PC-9 (cell line): ENCODE measurements around the gene PRKAG1. TPM values are rescaled to one million over a fixed set of nuclear protein-coding genes. Genes with fewer than 3 reads are reported as not detected.

Experiments used
- BruUV-seq: library from RNA; stranded (reverse); fragments of 400-500 nt; replicated peaks from 2 replicates; lab custom pipeline; 2021; lab: Mats Ljungman, UMichigan
- CTCF ChIA-PET: fragments of 300-600 bp; sonication (Branson Sonifier 250); formaldehyde crosslinking; loops from one replicate; lab custom pipeline; 2022; ENCODE audit warnings: antibody characterized with exemption; lab: Charles Lee
- POLR2A ChIA-PET: fragments of 300-600 bp; sonication (Branson Sonifier 250); formaldehyde crosslinking; loops from one replicate; lab custom pipeline; 2022; ENCODE audit warnings: antibody characterized with exemption; ENCODE audit not compliant: unreplicated experiment; lab: Charles Lee
- DNase-seq, 2 experiments: peaks; one replicate each; pipeline versions ENCODE4 v3.0.0 to v3.0.0-alpha.2; 2015 to 2022; ENCODE audit warnings: mixed read lengths in 1 of 2
- H2AFZ ChIP-seq: fragments of 200-600 bp; sonication (generic); 2 replicates; pipeline ENCODE4 v1.8.1; 2017; ENCODE audit warnings: antibody characterized with exemption
- H3F3A ChIP-seq: fragments of 200-600 bp; sonication (generic); 2 replicates; pipeline ENCODE4 v1.8.1; 2017; ENCODE audit warnings: antibody characterized with exemption, mild to moderate bottlenecking, low read depth; ENCODE audit not compliant: insufficient read depth
- H3K27ac ChIP-seq: fragments of 200-600 bp; sonication (generic); 2 replicates; pipeline ENCODE4 v1.6.1; 2016; ENCODE audit warnings: mixed run types
- H3K27me3 ChIP-seq: fragments of 200-600 bp; sonication (generic); 2 replicates; pipeline ENCODE4 v1.6.1; 2016; ENCODE audit warnings: low read depth, mixed run types; ENCODE audit not compliant: insufficient read depth
- H3K36me3 ChIP-seq: fragments of 200-600 bp; sonication (generic); 2 replicates; pipeline ENCODE4 v1.6.1; 2016; ENCODE audit warnings: low read depth, mixed run types
- H3K4me1 ChIP-seq: fragments of 200-600 bp; sonication (generic); replicated peaks from 2 replicates; pipeline ENCODE4 v1.6.1; 2016; ENCODE audit warnings: mixed run types; ENCODE audit not compliant: insufficient read depth
- H3K4me2 ChIP-seq: fragments of 200-600 bp; sonication (generic); 2 replicates; pipeline ENCODE4 v1.6.1; 2017; ENCODE audit warnings: mixed run types
- H3K4me3 ChIP-seq: fragments of 200-600 bp; sonication (generic); 2 replicates; pipeline ENCODE4 v1.6.1; 2016; ENCODE audit warnings: mixed run types
- H3K79me2 ChIP-seq: fragments of 200-600 bp; sonication (generic); 2 replicates; pipeline ENCODE4 v1.6.1; 2017; ENCODE audit warnings: low read depth, mixed run types
- H3K9me2 ChIP-seq: fragments of 200-600 bp; sonication (generic); 2 replicates; pipeline ENCODE4 v1.8.1; 2017; ENCODE audit warnings: mild to moderate bottlenecking; ENCODE audit not compliant: insufficient read depth
- H3K9me3 ChIP-seq: fragments of 200-600 bp; sonication (generic); 2 replicates; pipeline ENCODE4 v1.8.1; 2016; ENCODE audit warnings: low read depth; ENCODE audit not compliant: insufficient read depth
- H4K20me1 ChIP-seq: fragments of 200-600 bp; sonication (generic); 2 replicates; pipeline ENCODE4 v1.8.1; 2017; ENCODE audit not compliant: insufficient read depth
- CTCF ChIP-seq: fragments of 200-600 bp; sonication (generic); conservative IDR thresholded peaks from 2 replicates; pipeline ENCODE4 v1.6.1; 2017; ENCODE audit warnings: mixed run types, antibody characterized with exemption, mild to moderate bottlenecking, moderate library complexity
- EZH2 ChIP-seq: fragments of 200-600 bp; sonication (generic); IDR thresholded peaks from 2 replicates; pipeline ENCODE4 v1.8.0; 2017; ENCODE audit warnings: antibody characterized with exemption, low read depth
- intact Hi-C: fragments of 100-400 bp; cut with micrococcal nuclease; formaldehyde crosslinking; loops from one replicate; pipeline ENCODE4 v1.10.0; 2022; ENCODE audit not compliant: unreplicated experiment
- total RNA-seq: library from RNA; stranded (reverse); gene quantifications from 2 replicates; pipeline ENCODE4 v1.2.3, GENCODE V29; 2021

PRKAG1 gene
- total RNA-seq, 1 experiment from 2014 or later, result 53.6 TPM

GRCh38 chr12:48967991-48968390 lies 50.6 kb downstream of the PRKAG1 start:
- Histone ChIP-seq H3K4me1 (peaks cover 8% of the 10 kb centered on the region; the same call in 1 of the 2 replicates), H3K36me3 (no peaks in the 10 kb centered on the region), H2AFZ (no peak overlapping the region), H3K9me2 (no peaks in the 10 kb centered on the region), H3F3A (no peaks in the 10 kb centered on the region), H4K20me1 (no peaks in the 10 kb centered on the region), H3K4me3 (no peak overlapping the region), H3K4me2 (no peak overlapping the region), H3K9me3 (no peaks in the 10 kb centered on the region), H3K79me2 (no peaks in the 10 kb centered on the region), H3K27me3 (peaks cover 14% of the 10 kb centered on the region; the same call in 1 of the 2 replicates), H3K27ac (no peak overlapping the region)
- POLR2A ChIA-PET, result interaction anchor here (0.6 to 0.7 kb wide), 3 partner anchors 50 to 296 kb away, joined by 3 to 5 read pairs (median 4); no protein-coding TSS in a partner anchor
- intact Hi-C loops, result no loop called here
- CTCF ChIA-PET, result interaction anchor here (0.5 to 0.6 kb wide), 2 partner anchors 49 to 1000 kb away, joined by 9 to 16 read pairs; no protein-coding TSS in a partner anchor
- DNase-seq, result no peak
- TF ChIP-seq EZH2 (no peak), CTCF (no peak)
- BruUV-seq, result no TSS peak

- no TSS peak for BruUV-seq
- DNase-seq, result no peak
- Histone ChIP-seq H3K27ac (no peak overlapping the region), H3K4me1 (peaks cover 8% of the 10 kb centered on the region; the same call in 1 of the 2 replicates), H3K79me2 (no peaks in the 10 kb centered on the region), H3K36me3 (no peaks in the 10 kb centered on the region), H3K4me3 (no peak overlapping the region), H4K20me1 (no peaks in the 10 kb centered on the region), H3K4me2 (no peak overlapping the region), H2AFZ (no peak overlapping the region), H3F3A (no peaks in the 10 kb centered on the region), H3K27me3 (peaks cover 7% of the 10 kb centered on the region; the same call in 1 of the 2 replicates), H3K9me3 (no peaks in the 10 kb centered on the region), H3K9me2 (no peaks in the 10 kb centered on the region)
- POLR2A ChIA-PET, result no interaction called here
- CTCF ChIA-PET, result interaction anchor here (0.7 to 1.9 kb wide), 2 partner anchors 14 to 22 kb away, joined by 4 to 11 read pairs; no protein-coding TSS in a partner anchor
- intact Hi-C loops, result no loop called here
- TF ChIP-seq CTCF (no peak), EZH2 (no peak)
These were observed 52.2 kb downstream of the PRKAG1 start for GRCh38 chr12:48966177-48966895.

- POLR2A ChIA-PET, result no interaction called here
- H3K4me1 ChIP-seq, result no peaks in the 10 kb centered on the region
- no peaks in the 10 kb centered on the region for H3K27me3 ChIP-seq
- H2AFZ ChIP-seq, result no peak overlapping the region
- no peak overlapping the region for H3K4me3 ChIP-seq
- intact Hi-C loops, result no loop called here
- no peak for DNase-seq
- no TSS peak for BruUV-seq
- H3F3A ChIP-seq, result no peaks in the 10 kb centered on the region
- TF ChIP-seq CTCF (peak; percentile 47), EZH2 (no peak)
- H3K9me2 ChIP-seq, result no peaks in the 10 kb centered on the region
- H3K36me3 ChIP-seq, result no peaks in the 10 kb centered on the region
- H3K79me2 ChIP-seq, result no peaks in the 10 kb centered on the region
- no peak overlapping the region for H3K27ac ChIP-seq
- H3K4me2 ChIP-seq, result no peak overlapping the region
- no peaks in the 10 kb centered on the region for H3K9me3 ChIP-seq
- CTCF ChIA-PET, result interaction anchor here (0.6 kb wide), 1 partner anchor 73 kb away, joined by 3 read pairs; no protein-coding TSS in a partner anchor
- H4K20me1 ChIP-seq, result no peaks in the 10 kb centered on the region
These were observed 53.2 kb downstream of the PRKAG1 start for GRCh38 chr12:48965298-48965838.
